ENCODE results near the gene POLDIP2.

The POLDIP2 gene

GRCh38 chr17:28390141-28390540 is 32.8 kb upstream of the POLDIP2 start:
- DNase-seq (ENCODE audit: low read depth) = no peak

GRCh38 chr17:28388106-28388505 is 30.8 kb upstream of the POLDIP2 start:
- no peak for DNase-seq (ENCODE audit: low read depth)

GRCh38 chr17:28386391-28386790 is 29.1 kb upstream of the POLDIP2 start:
- DNase-seq (ENCODE audit: low read depth) = no peak

GRCh38 chr17:28385406-28385805 is 28.1 kb upstream of the POLDIP2 start:
- no peak for DNase-seq (ENCODE audit: low read depth)

- no peak for DNase-seq (ENCODE audit: low read depth)
Observed at GRCh38 chr17:28385037-28385400, 27.7 kb upstream of the POLDIP2 start.

- DNase-seq (ENCODE audit: low read depth) = no peak
Observed at GRCh38 chr17:28384281-28385036, 27.1 kb upstream of the POLDIP2 start.

- DNase-seq (ENCODE audit: low read depth) = no peak
Observed at GRCh38 chr17:28381141-28381825, 24.0 kb upstream of the POLDIP2 start.

- peak; percentile 63 for DNase-seq (ENCODE audit: low read depth)
Observed at GRCh38 chr17:28379814-28380801, 22.8 kb upstream of the POLDIP2 start.

- no peak for DNase-seq (ENCODE audit: low read depth)
Observed at GRCh38 chr17:28372945-28373274, 15.6 kb upstream of the POLDIP2 start.

GRCh38 chr17:28372203-28372944 is 15.0 kb upstream of the POLDIP2 start:
- DNase-seq (ENCODE audit: low read depth) = no peak

- peak; percentile 58 for DNase-seq (ENCODE audit: low read depth)
Observed at GRCh38 chr17:28371245-28372202, 14.2 kb upstream of the POLDIP2 start, which contains the start of gene SARM1. SARM1 (plus strand) TSS chr17:28371694; CDS start chr17:28372033, 339 bp downstream.

- no peak for DNase-seq (ENCODE audit: low read depth)
Observed at GRCh38 chr17:28370744-28371103, 13.4 kb upstream of the POLDIP2 start.

- DNase-seq (ENCODE audit: low read depth) = no peak
Observed at GRCh38 chr17:28370035-28370743, 12.9 kb upstream of the POLDIP2 start, which contains the start of gene VTN. VTN (minus strand) TSS chr17:28370307; CDS start chr17:28370203, 104 bp downstream.

GRCh38 chr17:28369684-28370034 is 12.3 kb upstream of the POLDIP2 start:
- DNase-seq (ENCODE audit: low read depth) = no peak

- no peak for DNase-seq (ENCODE audit: low read depth)
Observed at GRCh38 chr17:28368915-28369683, 11.8 kb upstream of the POLDIP2 start.

- DNase-seq (ENCODE audit: low read depth) = no peak
Observed at GRCh38 chr17:28368306-28368831, 11.0 kb upstream of the POLDIP2 start.

GRCh38 chr17:28367641-28368305 is 10.4 kb upstream of the POLDIP2 start:
- DNase-seq (ENCODE audit: low read depth) = no peak

- DNase-seq (ENCODE audit: low read depth) = no peak
Observed at GRCh38 chr17:28366605-28367004, 9.3 kb upstream of the POLDIP2 start.
